Right atrium auricular region (tissue), 2 donors: ENCODE measurements around the gene FHIT. TPM values are rescaled to one million over a fixed set of nuclear protein-coding genes. Genes with fewer than 3 reads are reported as not detected.

Experiments used
- DNase-seq: peaks from one replicate; pipeline ENCODE4 v3.0.0-alpha.2; 2019; ENCODE audit warnings: low spot score
- H3K27ac ChIP-seq, 2 donors: fragments of 200-600 bp; sonication (generic); 1 replicate in 1 of 2; 2 replicates in 1 of 2; pipeline ENCODE4 v1.5.1; 2016 to 2019
- H3K27me3 ChIP-seq, 2 donors: fragments of 200-600 bp; sonication (generic); one replicate each; pipeline versions ENCODE4 v1.5.1 to v1.6.0; 2017 to 2019
- H3K36me3 ChIP-seq: fragments of 200-600 bp; sonication (generic); one replicate; pipeline ENCODE4 v1.5.1; 2016
- H3K4me1 ChIP-seq, 2 donors: fragments of 200-600 bp; sonication (generic); one replicate each; pipeline versions ENCODE4 v1.5.1 to v1.6.0; 2017 to 2019
- H3K4me3 ChIP-seq, 2 donors: fragments of 200-600 bp; sonication (generic); 1 replicate in 1 of 2; 2 replicates in 1 of 2; pipeline ENCODE4 v1.5.1; 2017 to 2019; ENCODE audit warnings: mild to moderate bottlenecking in 1 of 2, moderate library complexity in 1 of 2
- H3K9me3 ChIP-seq, 2 donors: fragments of 200-600 bp; sonication (generic); one replicate each; pipeline ENCODE4 v1.5.1; 2019
- total RNA-seq, 2 donors: library from RNA; depleted of rRNA; stranded (reverse); fragments of >200 nt; gene quantifications; one replicate each; pipeline ENCODE4 v1.1.0, GENCODE V29; 2016
- TF ChIP-seq, protein P1 (sequence below), 2 donors: fragments of 200-600 bp; sonication (generic); IDR thresholded peaks; one replicate each; pipeline ENCODE4 v1.5.1; 2019; ENCODE audit warnings: antibody characterized with exemption in 2 of 2

Gene FHIT
- total RNA-seq, 2 donors from 2014 or later: 10.4 to 11.0 TPM

DNA sequence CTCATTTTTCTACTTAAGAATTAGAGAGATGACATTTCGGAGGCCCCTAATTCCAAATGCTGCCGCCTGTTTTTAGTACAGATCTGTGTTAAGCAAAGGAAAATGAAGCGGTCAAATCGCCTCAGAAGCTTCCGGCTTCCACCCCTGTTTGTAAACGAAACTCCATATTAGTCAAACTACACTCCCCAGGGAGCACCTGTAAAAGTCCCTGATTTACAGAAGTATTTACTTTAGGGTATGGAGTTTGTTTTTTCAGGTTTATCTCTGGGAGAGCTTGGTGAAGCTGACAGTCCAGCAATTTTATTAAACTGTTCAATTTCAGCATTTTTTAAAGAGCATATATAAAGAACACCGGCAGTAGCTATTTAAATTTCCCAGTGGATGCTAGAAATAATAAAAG is 319.8 kb downstream of the FHIT start:
- no peaks in the 10 kb centered on the region for H3K4me1 ChIP-seq
- no peak for DNase-seq
- H3K27me3 ChIP-seq: no peaks in the 10 kb centered on the region
- no peaks in the 10 kb centered on the region for H3K9me3 ChIP-seq
- no peak overlapping the region for H3K4me3 ChIP-seq
- TF ChIP-seq, protein P1, sequence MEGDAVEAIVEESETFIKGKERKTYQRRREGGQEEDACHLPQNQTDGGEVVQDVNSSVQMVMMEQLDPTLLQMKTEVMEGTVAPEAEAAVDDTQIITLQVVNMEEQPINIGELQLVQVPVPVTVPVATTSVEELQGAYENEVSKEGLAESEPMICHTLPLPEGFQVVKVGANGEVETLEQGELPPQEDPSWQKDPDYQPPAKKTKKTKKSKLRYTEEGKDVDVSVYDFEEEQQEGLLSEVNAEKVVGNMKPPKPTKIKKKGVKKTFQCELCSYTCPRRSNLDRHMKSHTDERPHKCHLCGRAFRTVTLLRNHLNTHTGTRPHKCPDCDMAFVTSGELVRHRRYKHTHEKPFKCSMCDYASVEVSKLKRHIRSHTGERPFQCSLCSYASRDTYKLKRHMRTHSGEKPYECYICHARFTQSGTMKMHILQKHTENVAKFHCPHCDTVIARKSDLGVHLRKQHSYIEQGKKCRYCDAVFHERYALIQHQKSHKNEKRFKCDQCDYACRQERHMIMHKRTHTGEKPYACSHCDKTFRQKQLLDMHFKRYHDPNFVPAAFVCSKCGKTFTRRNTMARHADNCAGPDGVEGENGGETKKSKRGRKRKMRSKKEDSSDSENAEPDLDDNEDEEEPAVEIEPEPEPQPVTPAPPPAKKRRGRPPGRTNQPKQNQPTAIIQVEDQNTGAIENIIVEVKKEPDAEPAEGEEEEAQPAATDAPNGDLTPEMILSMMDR (IDR thresholded peaks at IDR 0.05): no peak
- H3K27ac ChIP-seq: no peak overlapping the region
- H3K36me3 ChIP-seq: no peaks in the 10 kb centered on the region

DNA sequence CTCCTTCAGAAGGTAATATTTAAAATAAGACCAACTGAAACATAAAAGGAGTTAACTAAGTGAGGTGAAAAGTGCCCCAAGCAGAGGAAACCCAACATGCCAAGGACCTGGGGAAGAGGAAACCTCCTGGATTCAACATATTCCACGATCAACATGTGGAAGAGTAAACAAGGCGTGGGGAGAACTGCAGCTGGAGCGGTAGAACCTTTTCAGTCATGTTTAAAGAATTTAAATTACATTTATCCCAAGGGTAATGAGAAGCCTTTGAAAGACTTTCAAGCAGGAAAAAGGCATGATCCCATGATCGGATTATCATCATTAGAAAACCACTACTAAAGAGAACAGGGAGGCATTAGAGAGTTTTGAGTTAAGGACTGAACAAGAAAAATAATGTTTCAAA is 330.7 kb downstream of the FHIT start:
- TF ChIP-seq, protein P1 (IDR thresholded peaks at IDR 0.05): no peak
- H3K4me1 ChIP-seq: no peaks in the 10 kb centered on the region
- no peaks in the 10 kb centered on the region for H3K36me3 ChIP-seq
- no peak for DNase-seq
- no peaks in the 10 kb centered on the region for H3K9me3 ChIP-seq
- no peaks in the 10 kb centered on the region for H3K27me3 ChIP-seq
- no peak overlapping the region for H3K4me3 ChIP-seq
- no peak overlapping the region for H3K27ac ChIP-seq

DNA sequence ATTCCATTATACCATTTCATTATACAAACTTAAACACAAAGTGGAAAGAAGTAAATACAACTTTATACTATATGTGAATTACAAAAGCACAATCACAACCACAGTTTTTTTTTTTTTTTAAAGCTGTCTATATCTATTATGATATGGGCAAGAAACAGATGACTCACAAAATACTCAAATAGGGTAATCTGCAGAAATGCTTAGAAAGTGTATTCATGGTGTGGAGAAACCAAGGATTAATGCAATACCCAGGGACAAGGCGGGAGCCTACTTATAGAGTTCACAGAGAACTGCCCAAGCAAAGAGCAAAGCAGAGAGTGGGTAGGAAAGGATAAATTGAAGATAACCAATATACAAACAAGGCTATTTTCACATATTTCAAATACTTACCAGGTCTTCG is 332.0 kb downstream of the FHIT start:
- H3K36me3 ChIP-seq: no peaks in the 10 kb centered on the region
- H3K4me1 ChIP-seq: no peaks in the 10 kb centered on the region
- H3K4me3 ChIP-seq: no peak overlapping the region
- no peak overlapping the region for H3K27ac ChIP-seq
- no peaks in the 10 kb centered on the region for H3K9me3 ChIP-seq
- no peak for DNase-seq
- TF ChIP-seq, protein P1 (IDR thresholded peaks at IDR 0.05): no peak
- no peaks in the 10 kb centered on the region for H3K27me3 ChIP-seq

DNA sequence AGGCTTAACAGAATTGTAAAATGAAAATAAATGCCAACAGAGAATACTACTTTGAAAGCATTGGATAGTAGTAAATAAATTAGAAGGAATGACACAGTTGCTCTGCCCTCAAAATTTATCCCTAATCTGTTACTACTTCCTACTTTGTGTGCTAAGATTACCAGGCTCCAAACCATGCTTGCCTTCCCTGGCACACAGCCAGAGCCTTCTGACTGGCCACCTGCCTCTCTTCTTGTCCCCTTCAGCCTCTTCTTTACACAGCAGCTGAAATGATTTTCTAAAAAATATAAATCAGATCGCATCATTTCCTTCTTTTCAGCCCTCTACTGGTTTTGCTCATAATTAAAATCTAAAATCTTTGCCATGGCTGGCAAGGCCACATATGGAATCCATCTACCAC is 334.1 kb downstream of the FHIT start:
- no peaks in the 10 kb centered on the region for H3K4me1 ChIP-seq
- no peaks in the 10 kb centered on the region for H3K27me3 ChIP-seq
- TF ChIP-seq, protein P1 (IDR thresholded peaks at IDR 0.05): no peak
- H3K27ac ChIP-seq: no peak overlapping the region
- no peak for DNase-seq
- H3K9me3 ChIP-seq: no peaks in the 10 kb centered on the region
- no peak overlapping the region for H3K4me3 ChIP-seq
- no peaks in the 10 kb centered on the region for H3K36me3 ChIP-seq

DNA sequence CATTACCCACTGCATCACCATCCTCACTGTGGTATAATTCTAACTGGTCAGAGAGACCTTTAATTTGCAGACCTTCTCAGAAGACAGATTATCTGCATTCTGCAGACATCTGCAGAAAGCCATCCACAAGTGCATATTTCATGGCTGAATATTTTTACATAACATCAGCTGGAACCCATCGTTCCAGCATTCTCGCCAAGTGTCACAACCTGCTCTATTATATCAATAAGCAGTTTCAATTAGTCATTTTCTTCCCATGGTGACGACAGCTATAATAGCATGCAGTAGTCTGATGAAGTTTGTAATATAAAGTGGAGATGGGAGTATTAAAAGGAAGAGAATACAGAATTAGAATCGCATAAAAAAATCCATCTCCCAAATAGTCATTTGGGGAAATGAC is 334.7 kb downstream of the FHIT start:
- no peaks in the 10 kb centered on the region for H3K36me3 ChIP-seq
- H3K27me3 ChIP-seq: no peaks in the 10 kb centered on the region
- TF ChIP-seq, protein P1 (IDR thresholded peaks at IDR 0.05): no peak

DNA sequence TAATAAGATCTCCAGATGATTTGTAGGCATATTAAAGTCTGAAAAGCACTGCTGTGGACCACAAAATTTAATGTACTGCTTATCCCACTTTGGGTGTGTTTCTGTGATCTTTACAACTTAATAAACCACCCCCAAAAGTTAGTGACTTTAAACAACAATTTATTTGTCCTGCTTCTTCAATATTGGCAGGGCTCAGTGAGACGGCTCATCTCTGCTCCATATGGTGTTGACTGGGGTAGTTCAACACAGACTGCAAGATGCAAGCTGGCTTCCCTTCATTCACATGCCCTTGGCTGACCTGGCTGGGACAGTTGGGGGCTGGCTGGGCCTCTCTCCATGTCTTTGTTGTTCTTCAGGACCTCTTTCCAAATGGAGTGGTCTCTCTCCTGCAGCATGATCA is 337.8 kb downstream of the FHIT start:
- H3K27ac ChIP-seq: no peak overlapping the region
- no peak overlapping the region for H3K4me3 ChIP-seq
- no peak for DNase-seq
- TF ChIP-seq, protein P1 (IDR thresholded peaks at IDR 0.05): no peak
- no peaks in the 10 kb centered on the region for H3K27me3 ChIP-seq
- H3K4me1 ChIP-seq: no peaks in the 10 kb centered on the region
- H3K9me3 ChIP-seq: no peaks in the 10 kb centered on the region
- no peaks in the 10 kb centered on the region for H3K36me3 ChIP-seq

More for the DNA sequence above, 334.7 kb downstream of the FHIT start:
- H3K4me3 ChIP-seq: no peak overlapping the region
- DNase-seq: no peak
- no peaks in the 10 kb centered on the region for H3K9me3 ChIP-seq
- no peaks in the 10 kb centered on the region for H3K4me1 ChIP-seq
- H3K27ac ChIP-seq: no peak overlapping the region
